ENCODE data around the gene NUFIP1. TPM values are rescaled to one million over a fixed set of nuclear protein-coding genes. Genes with fewer than 3 reads are reported as not detected.

Gene NUFIP1
- total RNA-seq, 1 experiment from 2014 or later, result 7.3 TPM

DNA sequence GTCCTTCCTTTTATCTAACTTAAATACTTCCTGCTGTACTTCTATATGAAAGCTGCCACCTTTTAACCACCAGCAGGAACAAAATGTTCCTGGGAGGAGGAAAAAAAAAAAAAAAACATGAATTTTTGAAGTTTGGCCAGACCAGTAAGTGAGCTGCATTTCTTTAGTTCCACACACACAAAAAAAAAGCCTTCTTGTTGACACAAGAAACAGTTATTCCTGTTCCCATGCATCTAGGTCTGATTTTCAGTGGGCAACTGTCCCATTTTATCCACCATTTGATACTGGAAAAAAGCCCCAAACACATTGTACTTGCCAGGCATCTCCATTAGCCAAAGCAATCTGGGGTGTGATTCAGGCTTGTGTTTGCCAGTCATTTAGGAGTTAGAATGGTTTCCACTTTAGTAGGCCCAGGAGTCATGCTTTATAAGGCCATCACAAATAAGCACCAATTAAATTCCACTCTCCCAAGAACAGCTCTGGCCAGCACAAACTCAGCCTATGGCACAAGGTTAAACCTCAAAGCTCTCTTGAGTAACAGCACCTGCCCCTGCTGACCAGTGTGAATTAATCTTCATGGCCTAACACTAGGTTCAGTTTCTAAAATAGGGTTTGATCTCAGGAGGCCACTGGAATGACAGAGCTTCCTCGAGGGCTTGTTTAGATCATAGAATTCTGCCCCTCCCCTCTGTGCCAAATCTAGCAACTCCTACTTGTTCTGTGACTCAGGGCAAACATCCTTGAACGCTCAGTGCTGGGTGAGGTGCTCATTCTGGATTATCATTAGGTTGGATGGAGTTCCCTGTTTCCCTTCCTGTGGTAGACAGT, 67.1 kb downstream of the NUFIP1 start:
- Histone ChIP-seq H3K9me3 (ENCODE audit: insufficient read depth, low read depth) (no peaks in the 10 kb centered on the region), H3K36me3 (ENCODE audit: low read depth) (no peaks in the 10 kb centered on the region), H4K20me1 (ENCODE audit: insufficient read depth) (no peaks in the 10 kb centered on the region), H3K9me2 (ENCODE audit: insufficient read depth) (no peaks in the 10 kb centered on the region), H3F3A (ENCODE audit: insufficient read depth, low read depth) (peaks cover 46% of the 10 kb centered on the region), H3K4me2 (peak overlapping the region; percentile 29), H3K4me1 (replicated peaks; ENCODE audit: insufficient read depth) (peaks cover 34% of the 10 kb centered on the region), H3K79me2 (ENCODE audit: low read depth) (no peaks in the 10 kb centered on the region), H3K4me3 (no peak overlapping the region), H3K27me3 (ENCODE audit: insufficient read depth, low read depth) (no peaks in the 10 kb centered on the region), H2AFZ (no peak overlapping the region), H3K27ac (peak overlapping the region; percentile 82)
- CTCF ChIA-PET, result interaction anchor here (0.6 kb wide), 1 partner anchor 32 kb away, joined by 4 read pairs; no protein-coding TSS in a partner anchor
- BruUV-seq (replicated peaks), result no TSS peak
- POLR2A ChIA-PET (ENCODE audit: unreplicated experiment), result interaction anchor here (0.6 to 0.7 kb wide), 3 partner anchors 9 to 402 kb away, joined by 3 to 6 read pairs (median 4); no protein-coding TSS in a partner anchor
- DNase-seq, result peak; percentile 53 to 95
- no peak for TF ChIP-seq EZH2 (IDR thresholded peaks at IDR 0.05; ENCODE audit: low read depth)
- TF ChIP-seq, protein P1, sequence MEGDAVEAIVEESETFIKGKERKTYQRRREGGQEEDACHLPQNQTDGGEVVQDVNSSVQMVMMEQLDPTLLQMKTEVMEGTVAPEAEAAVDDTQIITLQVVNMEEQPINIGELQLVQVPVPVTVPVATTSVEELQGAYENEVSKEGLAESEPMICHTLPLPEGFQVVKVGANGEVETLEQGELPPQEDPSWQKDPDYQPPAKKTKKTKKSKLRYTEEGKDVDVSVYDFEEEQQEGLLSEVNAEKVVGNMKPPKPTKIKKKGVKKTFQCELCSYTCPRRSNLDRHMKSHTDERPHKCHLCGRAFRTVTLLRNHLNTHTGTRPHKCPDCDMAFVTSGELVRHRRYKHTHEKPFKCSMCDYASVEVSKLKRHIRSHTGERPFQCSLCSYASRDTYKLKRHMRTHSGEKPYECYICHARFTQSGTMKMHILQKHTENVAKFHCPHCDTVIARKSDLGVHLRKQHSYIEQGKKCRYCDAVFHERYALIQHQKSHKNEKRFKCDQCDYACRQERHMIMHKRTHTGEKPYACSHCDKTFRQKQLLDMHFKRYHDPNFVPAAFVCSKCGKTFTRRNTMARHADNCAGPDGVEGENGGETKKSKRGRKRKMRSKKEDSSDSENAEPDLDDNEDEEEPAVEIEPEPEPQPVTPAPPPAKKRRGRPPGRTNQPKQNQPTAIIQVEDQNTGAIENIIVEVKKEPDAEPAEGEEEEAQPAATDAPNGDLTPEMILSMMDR (conservative IDR thresholded peaks at IDR 0.05), result no peak
- intact Hi-C loops (cut with micrococcal nuclease; ENCODE audit: unreplicated experiment), result no loop called here

DNA sequence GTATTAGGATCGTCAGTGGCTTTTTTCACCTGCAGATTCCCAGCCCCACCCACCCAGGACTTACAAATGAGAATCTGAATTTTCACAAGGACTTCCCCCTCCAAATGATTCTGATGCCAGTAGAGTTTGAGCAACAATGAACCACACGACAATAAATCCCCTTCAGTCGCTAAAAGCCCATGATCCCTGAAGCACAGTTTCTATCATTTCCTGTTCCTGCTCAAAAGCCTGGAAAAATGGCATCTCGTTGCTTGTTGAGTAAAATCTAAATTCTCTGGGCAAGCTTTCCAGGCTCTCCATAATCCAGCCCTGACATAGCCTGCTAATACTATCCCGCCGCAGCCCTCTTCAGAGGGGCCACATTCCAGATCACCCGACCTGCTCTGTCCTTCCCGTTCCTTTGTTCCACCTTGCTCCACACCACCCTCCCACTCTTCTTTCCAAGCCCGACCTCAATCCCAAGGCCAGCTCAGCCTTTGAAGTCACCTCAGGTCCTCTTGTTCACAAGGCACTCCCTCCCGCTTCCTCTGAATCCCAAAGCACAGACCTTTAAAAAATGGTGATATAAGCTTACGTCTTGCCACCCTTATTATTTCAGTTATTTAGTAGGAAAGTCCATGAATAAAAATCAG, 67.9 kb downstream of the NUFIP1 start:
- ChIA-PET POLR2A (ENCODE audit: unreplicated experiment) (interaction anchor here (0.7 kb wide), 1 partner anchor 11 kb away, joined by 3 read pairs; no protein-coding TSS in a partner anchor), CTCF (no interaction called here)
- H3K9me3 ChIP-seq (ENCODE audit: insufficient read depth, low read depth), result no peaks in the 10 kb centered on the region
- H3K36me3 ChIP-seq (ENCODE audit: low read depth), result no peaks in the 10 kb centered on the region
- H3K9me2 ChIP-seq (ENCODE audit: insufficient read depth), result no peaks in the 10 kb centered on the region
- intact Hi-C loops (cut with micrococcal nuclease; ENCODE audit: unreplicated experiment), result no loop called here
- H3K4me3 ChIP-seq, result no peak overlapping the region
- TF ChIP-seq, protein P1 (conservative IDR thresholded peaks at IDR 0.05), result no peak
- TF ChIP-seq EZH2 (IDR thresholded peaks at IDR 0.05; ENCODE audit: low read depth), result no peak
- H3K27me3 ChIP-seq (ENCODE audit: insufficient read depth, low read depth), result no peaks in the 10 kb centered on the region
- peaks cover 53% of the 10 kb centered on the region for H3F3A ChIP-seq (ENCODE audit: insufficient read depth, low read depth)
- peaks cover 37% of the 10 kb centered on the region for H3K4me1 ChIP-seq (replicated peaks; ENCODE audit: insufficient read depth)
- no peaks in the 10 kb centered on the region for H4K20me1 ChIP-seq (ENCODE audit: insufficient read depth)
- no peak for DNase-seq
- H3K79me2 ChIP-seq (ENCODE audit: low read depth), result no peaks in the 10 kb centered on the region
- peak overlapping the region; percentile 29 for H3K4me2 ChIP-seq
- H2AFZ ChIP-seq, result no peak overlapping the region
- peak overlapping the region; percentile 82 for H3K27ac ChIP-seq
- BruUV-seq (replicated peaks), result no TSS peak

DNA sequence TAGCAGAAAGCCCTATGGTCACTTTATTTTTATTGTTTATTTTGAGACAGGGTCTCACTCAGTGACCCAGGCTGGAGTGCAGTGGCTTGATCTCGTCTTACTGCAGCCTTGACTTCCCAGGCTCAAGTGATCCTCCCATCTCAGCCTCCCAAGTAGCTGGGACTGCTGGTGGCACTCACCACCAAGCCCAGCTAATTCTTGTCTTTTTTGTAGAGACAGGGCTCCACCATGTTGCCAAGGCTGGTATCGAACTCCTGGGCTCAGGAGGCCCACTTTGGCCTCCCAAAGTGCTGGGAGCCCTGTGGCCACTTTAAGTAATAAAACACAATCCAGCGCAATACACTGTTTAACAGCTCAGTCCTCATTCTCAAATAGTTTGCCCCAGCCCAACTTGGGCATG, 69.3 kb downstream of the NUFIP1 start:
- H3K4me1 ChIP-seq (replicated peaks; ENCODE audit: insufficient read depth), result peaks cover 37% of the 10 kb centered on the region
- POLR2A ChIA-PET (ENCODE audit: unreplicated experiment), result no interaction called here
- no TSS peak for BruUV-seq (replicated peaks)

More for the DNA sequence above, 69.3 kb downstream of the NUFIP1 start:
- CTCF ChIA-PET, result no interaction called here
- H3K9me3 ChIP-seq (ENCODE audit: insufficient read depth, low read depth), result no peaks in the 10 kb centered on the region; the same call in 1 of the 2 replicates
- TF ChIP-seq, protein P1 (conservative IDR thresholded peaks at IDR 0.05), result no peak
- no peak overlapping the region for H3K4me3 ChIP-seq
- H3K27ac ChIP-seq, result 0 out of 2 replicates have a peak overlapping the region, but pooled peaks have one; percentile 9
- no peaks in the 10 kb centered on the region for H4K20me1 ChIP-seq (ENCODE audit: insufficient read depth)
- H2AFZ ChIP-seq, result no peak overlapping the region
- no peak for DNase-seq
- H3K79me2 ChIP-seq (ENCODE audit: low read depth), result no peaks in the 10 kb centered on the region
- no peaks in the 10 kb centered on the region for H3K27me3 ChIP-seq (ENCODE audit: insufficient read depth, low read depth)
- H3K9me2 ChIP-seq (ENCODE audit: insufficient read depth), result no peaks in the 10 kb centered on the region
- H3K4me2 ChIP-seq, result no peak overlapping the region
- no peaks in the 10 kb centered on the region for H3K36me3 ChIP-seq (ENCODE audit: low read depth)
- intact Hi-C loops (cut with micrococcal nuclease; ENCODE audit: unreplicated experiment), result no loop called here
- peaks cover 53% of the 10 kb centered on the region for H3F3A ChIP-seq (ENCODE audit: insufficient read depth, low read depth)
